ENCODE data around the gene CACNA1E.

DNA sequence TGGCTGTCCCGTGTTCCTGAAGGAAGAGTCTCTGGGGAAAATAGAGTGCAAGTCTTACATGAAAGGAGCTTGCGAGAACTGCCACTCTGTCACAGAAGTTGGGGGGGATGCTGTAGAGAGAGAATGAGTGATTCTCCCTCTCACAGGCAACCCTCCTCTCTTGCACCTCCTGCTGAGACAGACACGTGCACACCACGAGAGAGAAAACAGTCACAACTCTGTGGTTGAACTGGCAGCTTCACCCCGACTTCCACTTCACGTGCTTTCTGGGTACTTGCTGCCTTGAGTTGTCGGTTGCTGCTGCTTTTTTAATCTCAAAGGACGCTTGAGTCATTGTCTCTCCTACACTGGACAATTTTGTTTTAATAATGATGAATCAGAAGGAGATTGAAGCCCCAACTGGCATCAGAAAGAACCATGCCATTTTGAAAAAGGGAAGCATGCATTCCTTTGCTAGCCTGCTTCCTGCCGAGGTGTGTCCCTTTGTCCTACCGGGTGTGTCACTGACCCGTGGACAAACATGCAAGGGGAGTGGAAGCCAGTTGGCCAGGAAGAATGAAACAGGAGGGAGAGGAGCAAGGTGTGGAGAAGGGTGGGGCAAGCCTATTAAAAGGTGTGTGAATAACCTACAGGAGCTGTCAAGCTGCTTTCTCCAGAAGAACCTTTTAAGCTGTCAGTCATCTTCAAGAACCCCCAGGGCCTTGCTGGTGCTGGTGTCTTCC is 164.2 kb downstream of the CACNA1E start:
- TF ChIP-seq MXI1 (IDR thresholded peaks at IDR 0.05; ENCODE audit: borderline replicate concordance, low read depth, low read length) (no peak), POLR2A (IDR thresholded peaks at IDR 0.05; ENCODE audit: low read depth, low read length) (no peak), CEBPB (IDR thresholded peaks at IDR 0.05; ENCODE audit: low read depth, low read length) (no peak), CHD1 (IDR thresholded peaks at IDR 0.05; ENCODE audit: low read depth, low read length) (no peak), MAZ (IDR thresholded peaks at IDR 0.05; ENCODE audit: borderline replicate concordance, low read depth, low read length) (no peak), SMC3 (IDR thresholded peaks at IDR 0.05; ENCODE audit: low read depth, low read length) (no peak), RFX5 (IDR thresholded peaks at IDR 0.05; ENCODE audit: low read depth, low read length) (no peak), RCOR1 (IDR thresholded peaks at IDR 0.05; ENCODE audit: insufficient replicate concordance, low read length) (no peak), FOS (IDR thresholded peaks at IDR 0.05; ENCODE audit: low read depth, low read length) (no peak), MAFK (IDR thresholded peaks at IDR 0.05; ENCODE audit: low read depth, low read length) (no peak), RAD21 (IDR thresholded peaks at IDR 0.05; ENCODE audit: low read length) (no peak), BHLHE40 (IDR thresholded peaks at IDR 0.05; ENCODE audit: low read depth, low read length) (no peak)
- TF ChIP-seq, protein P1, sequence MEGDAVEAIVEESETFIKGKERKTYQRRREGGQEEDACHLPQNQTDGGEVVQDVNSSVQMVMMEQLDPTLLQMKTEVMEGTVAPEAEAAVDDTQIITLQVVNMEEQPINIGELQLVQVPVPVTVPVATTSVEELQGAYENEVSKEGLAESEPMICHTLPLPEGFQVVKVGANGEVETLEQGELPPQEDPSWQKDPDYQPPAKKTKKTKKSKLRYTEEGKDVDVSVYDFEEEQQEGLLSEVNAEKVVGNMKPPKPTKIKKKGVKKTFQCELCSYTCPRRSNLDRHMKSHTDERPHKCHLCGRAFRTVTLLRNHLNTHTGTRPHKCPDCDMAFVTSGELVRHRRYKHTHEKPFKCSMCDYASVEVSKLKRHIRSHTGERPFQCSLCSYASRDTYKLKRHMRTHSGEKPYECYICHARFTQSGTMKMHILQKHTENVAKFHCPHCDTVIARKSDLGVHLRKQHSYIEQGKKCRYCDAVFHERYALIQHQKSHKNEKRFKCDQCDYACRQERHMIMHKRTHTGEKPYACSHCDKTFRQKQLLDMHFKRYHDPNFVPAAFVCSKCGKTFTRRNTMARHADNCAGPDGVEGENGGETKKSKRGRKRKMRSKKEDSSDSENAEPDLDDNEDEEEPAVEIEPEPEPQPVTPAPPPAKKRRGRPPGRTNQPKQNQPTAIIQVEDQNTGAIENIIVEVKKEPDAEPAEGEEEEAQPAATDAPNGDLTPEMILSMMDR (conservative IDR thresholded peaks at IDR 0.05; ENCODE audit: low read depth, low read length) = no peak
- TF ChIP-seq, protein P2, sequence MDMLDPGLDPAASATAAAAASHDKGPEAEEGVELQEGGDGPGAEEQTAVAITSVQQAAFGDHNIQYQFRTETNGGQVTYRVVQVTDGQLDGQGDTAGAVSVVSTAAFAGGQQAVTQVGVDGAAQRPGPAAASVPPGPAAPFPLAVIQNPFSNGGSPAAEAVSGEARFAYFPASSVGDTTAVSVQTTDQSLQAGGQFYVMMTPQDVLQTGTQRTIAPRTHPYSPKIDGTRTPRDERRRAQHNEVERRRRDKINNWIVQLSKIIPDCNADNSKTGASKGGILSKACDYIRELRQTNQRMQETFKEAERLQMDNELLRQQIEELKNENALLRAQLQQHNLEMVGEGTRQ (IDR thresholded peaks at IDR 0.05; ENCODE audit: low read depth, low read length) = no peak

Measured in IMR-90 (cell line).